ENCODE results near the gene PARD3B.

The PARD3B gene

DNA sequence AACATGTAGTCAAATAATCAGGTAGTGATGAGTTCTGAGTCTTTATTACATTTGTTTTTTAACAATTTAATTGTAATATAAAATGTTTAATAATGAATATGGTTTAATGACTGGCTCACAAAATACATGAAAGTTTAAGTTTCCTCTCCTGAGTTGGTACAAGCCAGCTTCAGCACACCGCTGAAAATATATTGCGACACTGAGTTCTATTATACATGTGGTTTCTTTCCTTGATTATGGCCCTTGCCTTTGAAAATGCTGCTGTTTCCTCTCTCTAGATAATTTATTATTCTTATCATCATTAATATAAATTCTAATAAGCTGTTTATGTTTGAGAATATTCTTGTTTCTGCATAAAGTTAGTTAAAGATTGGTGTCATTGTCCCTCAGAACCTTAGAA is 249.3 kb downstream of the PARD3B start:
- H3K4me1 ChIP-seq (ENCODE audit: insufficient read depth, poor library complexity, severe bottlenecking) = no peaks in the 10 kb centered on the region
- ATAC-seq (ENCODE audit: low read depth) (no peak), DNase-seq (ENCODE audit: low spot score) (no peak)
- H3K9me3 ChIP-seq (ENCODE audit: severe bottlenecking) = no peaks in the 10 kb centered on the region
- H3K27me3 ChIP-seq (ENCODE audit: insufficient read depth, poor library complexity, severe bottlenecking) = no peaks in the 10 kb centered on the region
- no peak overlapping the region for H3K4me3 ChIP-seq (ENCODE audit: severe bottlenecking)
- no peaks in the 10 kb centered on the region for H3K36me3 ChIP-seq (ENCODE audit: low read depth)
- TF ChIP-seq, protein P1, sequence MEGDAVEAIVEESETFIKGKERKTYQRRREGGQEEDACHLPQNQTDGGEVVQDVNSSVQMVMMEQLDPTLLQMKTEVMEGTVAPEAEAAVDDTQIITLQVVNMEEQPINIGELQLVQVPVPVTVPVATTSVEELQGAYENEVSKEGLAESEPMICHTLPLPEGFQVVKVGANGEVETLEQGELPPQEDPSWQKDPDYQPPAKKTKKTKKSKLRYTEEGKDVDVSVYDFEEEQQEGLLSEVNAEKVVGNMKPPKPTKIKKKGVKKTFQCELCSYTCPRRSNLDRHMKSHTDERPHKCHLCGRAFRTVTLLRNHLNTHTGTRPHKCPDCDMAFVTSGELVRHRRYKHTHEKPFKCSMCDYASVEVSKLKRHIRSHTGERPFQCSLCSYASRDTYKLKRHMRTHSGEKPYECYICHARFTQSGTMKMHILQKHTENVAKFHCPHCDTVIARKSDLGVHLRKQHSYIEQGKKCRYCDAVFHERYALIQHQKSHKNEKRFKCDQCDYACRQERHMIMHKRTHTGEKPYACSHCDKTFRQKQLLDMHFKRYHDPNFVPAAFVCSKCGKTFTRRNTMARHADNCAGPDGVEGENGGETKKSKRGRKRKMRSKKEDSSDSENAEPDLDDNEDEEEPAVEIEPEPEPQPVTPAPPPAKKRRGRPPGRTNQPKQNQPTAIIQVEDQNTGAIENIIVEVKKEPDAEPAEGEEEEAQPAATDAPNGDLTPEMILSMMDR (IDR thresholded peaks at IDR 0.05; ENCODE audit: poor library complexity, severe bottlenecking) = no peak
- H3K27ac ChIP-seq (ENCODE audit: poor library complexity, severe bottlenecking) = no peak overlapping the region

DNA sequence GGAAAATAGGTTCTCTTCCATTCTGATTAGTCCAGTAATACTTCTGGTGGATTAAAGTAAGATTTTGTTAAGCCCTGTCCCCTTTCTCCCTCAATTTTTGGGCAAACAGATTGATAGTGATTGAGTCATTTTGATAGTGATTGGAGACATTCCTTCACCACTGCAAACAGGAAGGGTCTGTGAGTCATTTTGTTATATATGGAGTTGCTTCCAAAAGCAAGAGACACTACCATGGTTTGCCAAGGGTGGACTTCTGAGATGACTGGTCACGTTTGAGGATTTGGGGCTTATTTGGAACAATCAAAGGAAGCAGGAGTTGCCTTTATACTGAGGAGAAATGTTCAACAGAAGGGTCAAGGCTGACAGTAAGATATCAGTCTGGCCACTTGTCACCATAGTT is 249.9 kb downstream of the PARD3B start:
- Histone ChIP-seq H3K4me1 (ENCODE audit: insufficient read depth, poor library complexity, severe bottlenecking) (no peaks in the 10 kb centered on the region), H3K9me3 (ENCODE audit: severe bottlenecking) (no peaks in the 10 kb centered on the region), H3K27ac (ENCODE audit: poor library complexity, severe bottlenecking) (no peak overlapping the region), H3K36me3 (ENCODE audit: low read depth) (no peaks in the 10 kb centered on the region), H3K27me3 (ENCODE audit: insufficient read depth, poor library complexity, severe bottlenecking) (no peaks in the 10 kb centered on the region), H3K4me3 (ENCODE audit: severe bottlenecking) (no peak overlapping the region)
- DNase-seq (ENCODE audit: low spot score) (no peak), ATAC-seq (ENCODE audit: low read depth) (0 out of 3 replicates have a peak, but pooled peaks have one; percentile 19)
- TF ChIP-seq, protein P1 (IDR thresholded peaks at IDR 0.05; ENCODE audit: poor library complexity, severe bottlenecking) = no peak

DNA sequence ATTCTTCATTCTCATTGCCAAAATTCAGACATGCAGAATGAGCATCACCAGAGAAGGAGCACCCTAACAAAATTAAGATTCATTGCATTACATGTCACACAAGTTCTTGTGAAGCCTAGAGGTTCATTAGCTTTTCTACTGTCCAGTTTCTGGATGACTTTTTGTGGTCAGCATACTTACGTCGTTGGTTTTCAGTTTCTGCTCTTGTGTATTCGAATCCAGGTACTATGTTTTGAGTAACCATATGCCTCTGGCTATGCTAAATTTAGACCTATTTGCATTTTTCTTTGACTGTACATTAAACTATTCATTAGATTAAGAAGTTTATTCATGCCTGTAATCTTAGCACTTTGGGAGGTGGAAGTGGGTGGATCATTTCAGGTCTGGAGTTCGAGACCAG is 251.3 kb downstream of the PARD3B start:
- no peaks in the 10 kb centered on the region for H3K9me3 ChIP-seq (ENCODE audit: severe bottlenecking)
- ATAC-seq (ENCODE audit: low read depth) (no peak), DNase-seq (ENCODE audit: low spot score) (no peak)
- H3K36me3 ChIP-seq (ENCODE audit: low read depth) = no peaks in the 10 kb centered on the region
- H3K27ac ChIP-seq (ENCODE audit: poor library complexity, severe bottlenecking) = no peak overlapping the region
- H3K27me3 ChIP-seq (ENCODE audit: insufficient read depth, poor library complexity, severe bottlenecking) = no peaks in the 10 kb centered on the region
- H3K4me1 ChIP-seq (ENCODE audit: insufficient read depth, poor library complexity, severe bottlenecking) = no peaks in the 10 kb centered on the region
- H3K4me3 ChIP-seq (ENCODE audit: severe bottlenecking) = no peak overlapping the region
- TF ChIP-seq, protein P1 (IDR thresholded peaks at IDR 0.05; ENCODE audit: poor library complexity, severe bottlenecking) = no peak

DNA sequence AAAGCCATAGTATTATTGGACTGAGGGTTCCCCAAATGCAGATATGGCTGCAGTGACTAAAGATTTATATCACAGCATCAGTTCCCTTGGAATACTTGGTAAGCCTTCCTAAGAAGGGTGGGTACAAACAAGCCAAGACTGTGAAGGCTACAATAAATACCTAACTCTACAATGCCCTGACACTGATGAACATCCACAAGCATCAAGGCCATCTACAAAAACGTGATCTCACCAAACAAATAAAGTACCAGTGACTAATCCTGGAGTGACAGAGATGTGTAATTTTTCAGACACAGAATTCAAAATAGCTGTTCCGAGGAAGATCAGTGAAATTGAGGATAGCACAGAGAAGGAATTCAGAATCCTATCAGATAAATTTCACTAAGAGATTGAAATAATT is 254.5 kb downstream of the PARD3B start:
- Histone ChIP-seq H3K4me1 (ENCODE audit: insufficient read depth, poor library complexity, severe bottlenecking) (no peaks in the 10 kb centered on the region), H3K9me3 (ENCODE audit: severe bottlenecking) (peaks cover 4% of the 10 kb centered on the region), H3K36me3 (ENCODE audit: low read depth) (no peaks in the 10 kb centered on the region), H3K27ac (ENCODE audit: poor library complexity, severe bottlenecking) (no peak overlapping the region), H3K27me3 (ENCODE audit: insufficient read depth, poor library complexity, severe bottlenecking) (no peaks in the 10 kb centered on the region), H3K4me3 (ENCODE audit: severe bottlenecking) (no peak overlapping the region)
- TF ChIP-seq, protein P1 (IDR thresholded peaks at IDR 0.05; ENCODE audit: poor library complexity, severe bottlenecking) = no peak
- ATAC-seq (ENCODE audit: low read depth) (no peak), DNase-seq (ENCODE audit: low spot score) (no peak)

DNA sequence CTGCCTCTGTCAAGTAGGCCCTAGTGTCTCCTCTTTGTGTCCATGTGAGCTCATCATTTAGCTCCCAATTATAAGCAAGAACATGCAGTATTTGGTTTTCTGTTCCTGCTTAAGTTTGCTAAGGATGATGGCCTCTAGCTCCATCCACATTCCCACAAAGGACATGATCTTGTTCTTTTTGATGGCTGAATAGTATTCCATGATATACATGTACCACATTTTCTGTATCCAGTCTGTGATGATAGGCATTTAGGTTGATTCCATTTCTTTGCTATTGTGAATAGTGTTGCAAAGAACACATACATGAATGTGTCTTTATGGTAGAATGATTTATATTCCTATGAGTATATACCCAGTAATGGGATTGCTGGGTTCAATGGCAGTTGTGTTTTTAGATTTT is 263.2 kb downstream of the PARD3B start:
- ATAC-seq (ENCODE audit: low read depth) = no peak
- TF ChIP-seq, protein P1 (IDR thresholded peaks at IDR 0.05; ENCODE audit: poor library complexity, severe bottlenecking) = no peak
- no peak overlapping the region for H3K4me3 ChIP-seq (ENCODE audit: severe bottlenecking)
- no peaks in the 10 kb centered on the region for H3K9me3 ChIP-seq (ENCODE audit: severe bottlenecking)
- no peaks in the 10 kb centered on the region for H3K36me3 ChIP-seq (ENCODE audit: low read depth)
- H3K27me3 ChIP-seq (ENCODE audit: insufficient read depth, poor library complexity, severe bottlenecking) = no peaks in the 10 kb centered on the region
- H3K27ac ChIP-seq (ENCODE audit: poor library complexity, severe bottlenecking) = no peak overlapping the region
- DNase-seq (ENCODE audit: low spot score) = no peak
- no peaks in the 10 kb centered on the region for H3K4me1 ChIP-seq (ENCODE audit: insufficient read depth, poor library complexity, severe bottlenecking)
